B cell (primary cell): ENCODE data around the gene CACNA1A. TPM values are rescaled to one million over a fixed set of nuclear protein-coding genes. Genes with fewer than 3 reads are reported as not detected.

ENCODE experiments used
- ATAC-seq: fragments of 200-7000 bp; cut with Tn5 transposase; one replicate; pipeline ENCODE4 v1.10.0; 2021; ENCODE audit warnings: low read depth, mild to moderate bottlenecking, moderate number of reproducible peaks, moderate library complexity
- CTCF ChIA-PET: fragments of 350-600 bp; sonication (Branson Sonifier 250); formaldehyde crosslinking; loops from one replicate; lab custom pipeline; 2021; ENCODE audit warnings: antibody characterized with exemption, inconsistent platforms; lab: Charles Lee
- POLR2A ChIA-PET: fragments of 350-600 bp; sonication (Branson Sonifier 250); formaldehyde crosslinking; loops from one replicate; lab custom pipeline; 2021; ENCODE audit warnings: antibody characterized with exemption; lab: Charles Lee
- DNase-seq: peaks from one replicate; pipeline ENCODE4 v3.0.0; 2013
- H2AFZ ChIP-seq: 2 replicates; pipeline ENCODE4 v1.6.1; 2012; ENCODE audit warnings: mild to moderate bottlenecking, low read depth, low read length; ENCODE audit not compliant: insufficient read depth, poor library complexity, severe bottlenecking
- H3K27ac ChIP-seq, 2 donors: 1 replicate in 1 of 2; 2 replicates in 1 of 2; pipeline ENCODE4 v1.5.1; 2012 to 2013; ENCODE audit warnings: low read length in 2 of 2, mild to moderate bottlenecking in 2 of 2, moderate library complexity in 1 of 2
- H3K27me3 ChIP-seq, 4 experiments: fragments of 200-600 bp in 1 of 4; sonication (generic) in 1 of 4; replicated peaks in 1 of 4; 1 replicate in 2 of 4; 2 replicates in 2 of 4; pipeline versions ENCODE4 v1.6.1 to v1.7.0; 2013 to 2016; ENCODE audit warnings: low read length in 3 of 4, mild to moderate bottlenecking in 2 of 4, mixed read lengths in 1 of 4, moderate library complexity in 1 of 4; ENCODE audit not compliant: insufficient read depth in 4 of 4, control insufficient read depth in 3 of 4; ENCODE audit errors: control extremely low read depth in 1 of 4
- H3K36me3 ChIP-seq, 2 experiments: replicated peaks in 1 of 2; 1 replicate in 1 of 2; 2 replicates in 1 of 2; pipeline versions ENCODE4 v1.6.1 to v1.7.1; 2013; ENCODE audit warnings: low read length in 1 of 2; ENCODE audit not compliant: insufficient read depth in 2 of 2, control insufficient read depth in 1 of 2; ENCODE audit errors: control extremely low read depth in 1 of 2, extremely low read depth in 1 of 2
- H3K4me1 ChIP-seq, 2 donors: fragments of 200-600 bp in 1 of 2; sonication (generic) in 1 of 2; 1 replicate in 1 of 2; 2 replicates in 1 of 2; pipeline versions ENCODE4 v1.5.1 to v1.6.1; 2013 to 2017; ENCODE audit warnings: low read length in 2 of 2; ENCODE audit not compliant: control insufficient read depth in 2 of 2, insufficient read depth in 2 of 2
- H3K4me2 ChIP-seq: replicated peaks from 2 replicates; pipeline ENCODE3; 2012; ENCODE audit warnings: mild to moderate bottlenecking, low read depth, low read length; ENCODE audit not compliant: poor library complexity, severe bottlenecking
- H3K4me3 ChIP-seq, 5 experiments: fragments of 200-600 bp in 1 of 5; sonication (generic) in 1 of 5; 1 replicate in 3 of 5; 2 replicates in 2 of 5; pipeline versions ENCODE4 v1.5.1 to v1.7.0; 2011 to 2016; ENCODE audit warnings: low read length in 4 of 5, mild to moderate bottlenecking in 4 of 5, low read depth in 2 of 5, control low read depth in 1 of 5, moderate library complexity in 1 of 5; ENCODE audit not compliant: insufficient read depth in 1 of 5; ENCODE audit errors: control extremely low read depth in 1 of 5, extremely low read depth in 1 of 5
- H3K79me2 ChIP-seq: fragments of 200-600 bp; sonication (generic); one replicate; pipeline ENCODE4 v1.6.0; 2016; ENCODE audit warnings: low read length; ENCODE audit not compliant: control insufficient read depth, insufficient read depth
- H3K9ac ChIP-seq: fragments of 200-600 bp; sonication (generic); 2 replicates; pipeline ENCODE4 v1.6.1; 2017; ENCODE audit warnings: mild to moderate bottlenecking, low read length, moderate library complexity
- H3K9me3 ChIP-seq, 3 donors: one replicate each; pipeline versions ENCODE4 v1.6.1 to v1.7.1; 2013; ENCODE audit warnings: low read length in 2 of 3; ENCODE audit not compliant: control insufficient read depth in 2 of 3, insufficient read depth in 1 of 3; ENCODE audit errors: control extremely low read depth in 1 of 3
- H4K20me1 ChIP-seq: 2 replicates; pipeline ENCODE4 v1.6.0; 2012; ENCODE audit warnings: mild to moderate bottlenecking, low read length; ENCODE audit not compliant: insufficient read depth, control insufficient read depth, poor library complexity, severe bottlenecking
- H3K27ac Mint-ChIP-seq: one replicate; pipeline ENCODE4 v1.8.0; 2021; ENCODE audit warnings: mixed read lengths
- H3K27me3 Mint-ChIP-seq: one replicate; pipeline ENCODE4 v1.8.0; 2021; ENCODE audit warnings: mixed read lengths
- H3K4me1 Mint-ChIP-seq: one replicate; pipeline ENCODE4 v1.8.0; 2021; ENCODE audit warnings: mixed read lengths
- H3K4me3 Mint-ChIP-seq: one replicate; pipeline ENCODE4 v1.8.0; 2021; ENCODE audit warnings: mixed read lengths
- H3K9me3 Mint-ChIP-seq: one replicate; pipeline ENCODE4 v1.8.0; 2022; ENCODE audit warnings: mixed read lengths; ENCODE audit not compliant: insufficient read depth
- CTCF ChIP-seq: fragments of 200-600 bp; IDR thresholded peaks from one replicate; pipeline ENCODE4 v1.8.0; 2022; ENCODE audit warnings: antibody characterized with exemption, mild to moderate bottlenecking
- EZH2 ChIP-seq: IDR thresholded peaks from 2 replicates; pipeline ENCODE4 v1.6.1; 2012; ENCODE audit warnings: borderline replicate concordance, low read depth, mild to moderate bottlenecking, moderate library complexity, low read length; ENCODE audit not compliant: insufficient read depth, poor library complexity, severe bottlenecking
- WGBS: methylation state at CpG from one replicate; pipeline ENCODE4 v1.1.5; 2013; ENCODE audit warnings: missing lambda C conversion rate; ENCODE audit not compliant: insufficient coverage; 5-methylcytosine and 5-hydroxymethylcytosine counted together
- intact Hi-C: fragments of 100-400 bp; cut with micrococcal nuclease; formaldehyde crosslinking; loops from one replicate; pipeline ENCODE4 v1.10.0; 2022
- polyA plus RNA-seq: library from polyadenylated mRNA; depleted of rRNA; stranded (reverse); fragments of >200 nt; gene quantifications from 2 replicates; pipeline ENCODE4 v1.2.3, GENCODE V29; 2012
- total RNA-seq, 2 donors: library from RNA; stranded (reverse); fragments of 120-200 nt in 1 of 2; gene quantifications; 1 replicate in 1 of 2; 2 replicates in 1 of 2; pipeline versions ENCODE4 v1.2.3 to v1.2.4, GENCODE V29; 2013 to 2022

CACNA1A gene
- total and polyA plus RNA-seq, 2 donors (not counting 1 experiment from before 2014, with no cell fraction given): 1.2 to 1.3 TPM

- TF ChIP-seq CTCF (no peak), EZH2 (no peak)
- H3K27me3 Mint-ChIP-seq: peaks cover 51% of the 10 kb centered on the region
- H3K4me1 Mint-ChIP-seq: no peaks in the 10 kb centered on the region
- ChIA-PET CTCF (no interaction called here), POLR2A (no interaction called here)
- Histone ChIP-seq H3K4me1 (no peaks in the 10 kb centered on the region), H3K27ac (no peak overlapping the region), H3K9ac (no peak overlapping the region), H3K27me3 (peaks cover 0 to 4% (median 0%) of the 10 kb centered on the region in 4 experiments), H2AFZ (no peak overlapping the region), H3K4me3 (no peak overlapping the region), H3K4me2 (no peak overlapping the region), H3K9me3 (peaks cover 0 to 17% (median 11%) of the 10 kb centered on the region in 3 donors), H4K20me1 (no peaks in the 10 kb centered on the region), H3K79me2 (no peaks in the 10 kb centered on the region), H3K36me3 (no peaks in the 10 kb centered on the region)
- DNase-seq: no peak
- intact Hi-C loops: no loop called here
- ATAC-seq: no peak
- WGBS: no CpG with 5 or more reads among the region's 3 CpGs
- H3K4me3 Mint-ChIP-seq: no peak overlapping the region
- no peak overlapping the region for H3K27ac Mint-ChIP-seq
- H3K9me3 Mint-ChIP-seq: peaks cover 7% of the 10 kb centered on the region
These were observed 169.1 kb downstream of the CACNA1A start for GRCh38 chr19:13337181-13337580.

- Histone ChIP-seq H3K4me3 (no peak overlapping the region), H3K9ac (no peak overlapping the region), H3K4me2 (no peak overlapping the region), H2AFZ (no peak overlapping the region), H3K4me1 (no peaks in the 10 kb centered on the region), H3K36me3 (no peaks in the 10 kb centered on the region), H4K20me1 (no peaks in the 10 kb centered on the region), H3K27ac (no peak overlapping the region), H3K79me2 (no peaks in the 10 kb centered on the region), H3K27me3 (peaks cover 0 to 4% (median 0%) of the 10 kb centered on the region in 4 experiments), H3K9me3 (peaks cover 0 to 19% (median 11%) of the 10 kb centered on the region in 3 donors)
- H3K27me3 Mint-ChIP-seq: peaks cover 42% of the 10 kb centered on the region
- no peak overlapping the region for H3K27ac Mint-ChIP-seq
- no peak overlapping the region for H3K4me3 Mint-ChIP-seq
- no peaks in the 10 kb centered on the region for H3K4me1 Mint-ChIP-seq
- ChIA-PET CTCF (no interaction called here), POLR2A (no interaction called here)
- ATAC-seq (no peak), DNase-seq (no peak)
- 44% methylated on average over 2 of the region's 7 CpGs for WGBS
- intact Hi-C loops: no loop called here
- TF ChIP-seq EZH2 (no peak), CTCF (no peak)
- peaks cover 5% of the 10 kb centered on the region for H3K9me3 Mint-ChIP-seq
These were observed 171.3 kb downstream of the CACNA1A start for GRCh38 chr19:13334801-13335481.
